Measurements from ENCODE around the gene MAPK8IP1. TPM values are rescaled to one million over a fixed set of nuclear protein-coding genes. Genes with fewer than 3 reads are reported as not detected.

The MAPK8IP1 gene
- total and polyA plus RNA-seq, 7 donors: 1.2 to 15.5 (median 4.9) TPM

DNA sequence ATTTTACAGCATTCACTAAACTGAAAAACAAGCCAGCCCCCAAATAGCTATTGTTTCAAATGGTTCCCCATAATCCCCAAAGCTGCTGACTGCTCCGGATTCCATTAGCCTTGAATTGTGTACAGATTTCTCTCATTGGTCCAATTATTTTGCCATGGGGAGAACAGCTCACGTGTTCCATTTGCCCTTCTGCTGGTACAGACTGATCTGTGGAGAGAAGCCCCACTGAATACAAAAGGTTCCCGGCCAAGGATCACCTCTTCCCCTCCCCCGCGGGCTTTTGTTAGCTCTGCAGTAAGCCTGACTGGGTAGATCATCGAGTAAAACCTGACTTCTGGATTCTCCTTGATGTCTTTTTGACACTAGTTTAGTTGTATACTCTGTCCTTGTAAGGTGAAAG is 9.1 kb upstream of the MAPK8IP1 start:
- Histone ChIP-seq H3K9me3 (no peaks in the 10 kb centered on the region), H3K4me3 (no peak overlapping the region), H3K4me1 (peaks cover 0 to 22% (median 21%) of the 10 kb centered on the region in 4 donors), H3K27ac (no peak overlapping the region), H3K36me3 (peaks cover 19 to 81% (median 52%) of the 10 kb centered on the region in 4 donors), H3K27me3 (no peaks in the 10 kb centered on the region)
- no peak for DNase-seq
- TF ChIP-seq POLR2A (IDR thresholded peaks at IDR 0.05): no peak
- TF ChIP-seq EP300 (IDR thresholded peaks at IDR 0.05): no peak
- TF ChIP-seq POLR2AphosphoS5 (IDR thresholded peaks at IDR 0.05): no peak
- TF ChIP-seq, protein P1, sequence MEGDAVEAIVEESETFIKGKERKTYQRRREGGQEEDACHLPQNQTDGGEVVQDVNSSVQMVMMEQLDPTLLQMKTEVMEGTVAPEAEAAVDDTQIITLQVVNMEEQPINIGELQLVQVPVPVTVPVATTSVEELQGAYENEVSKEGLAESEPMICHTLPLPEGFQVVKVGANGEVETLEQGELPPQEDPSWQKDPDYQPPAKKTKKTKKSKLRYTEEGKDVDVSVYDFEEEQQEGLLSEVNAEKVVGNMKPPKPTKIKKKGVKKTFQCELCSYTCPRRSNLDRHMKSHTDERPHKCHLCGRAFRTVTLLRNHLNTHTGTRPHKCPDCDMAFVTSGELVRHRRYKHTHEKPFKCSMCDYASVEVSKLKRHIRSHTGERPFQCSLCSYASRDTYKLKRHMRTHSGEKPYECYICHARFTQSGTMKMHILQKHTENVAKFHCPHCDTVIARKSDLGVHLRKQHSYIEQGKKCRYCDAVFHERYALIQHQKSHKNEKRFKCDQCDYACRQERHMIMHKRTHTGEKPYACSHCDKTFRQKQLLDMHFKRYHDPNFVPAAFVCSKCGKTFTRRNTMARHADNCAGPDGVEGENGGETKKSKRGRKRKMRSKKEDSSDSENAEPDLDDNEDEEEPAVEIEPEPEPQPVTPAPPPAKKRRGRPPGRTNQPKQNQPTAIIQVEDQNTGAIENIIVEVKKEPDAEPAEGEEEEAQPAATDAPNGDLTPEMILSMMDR (IDR thresholded peaks at IDR 0.05): no peak
- intact Hi-C loops (cut with DNase I): no loop called here
- 81 to 85% methylated on average over 6 of the region's 6 CpGs for WGBS, 2 donors

DNA sequence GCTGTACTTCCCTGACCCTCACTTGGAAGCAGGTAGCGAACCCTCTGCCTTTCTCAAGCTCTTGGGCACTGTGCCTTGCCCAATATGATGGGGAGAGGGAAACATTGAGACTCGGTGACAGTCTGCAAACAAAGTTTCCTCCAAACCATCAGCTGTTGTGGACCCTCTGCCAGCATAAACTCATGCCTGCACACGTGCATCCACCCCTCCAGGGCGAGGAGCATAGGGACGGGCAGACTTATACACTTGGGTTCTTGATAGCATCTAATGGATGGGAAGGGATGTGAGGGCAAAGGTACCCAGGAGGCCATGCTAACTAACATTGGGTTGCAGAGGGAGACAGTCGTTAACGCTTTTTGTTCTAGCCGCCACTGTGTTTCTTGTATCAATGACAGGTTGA is 8.2 kb upstream of the MAPK8IP1 start:
- Histone ChIP-seq H3K36me3 (peaks cover 12 to 81% (median 46%) of the 10 kb centered on the region in 4 donors), H3K27ac (no peak overlapping the region), H3K27me3 (no peaks in the 10 kb centered on the region), H3K4me3 (no peak overlapping the region), H3K9me3 (no peaks in the 10 kb centered on the region), H3K4me1 (peaks cover 0 to 29% (median 27%) of the 10 kb centered on the region in 4 donors)
- 95% methylated on average over 8 of the region's 8 CpGs for WGBS, 2 donors
- no peak for DNase-seq
- intact Hi-C loops (cut with DNase I): no loop called here
- no peak for TF ChIP-seq POLR2A (IDR thresholded peaks at IDR 0.05)
- TF ChIP-seq, protein P1 (IDR thresholded peaks at IDR 0.05): no peak
- no peak for TF ChIP-seq POLR2AphosphoS5 (IDR thresholded peaks at IDR 0.05)
- no peak for TF ChIP-seq EP300 (IDR thresholded peaks at IDR 0.05)

DNA sequence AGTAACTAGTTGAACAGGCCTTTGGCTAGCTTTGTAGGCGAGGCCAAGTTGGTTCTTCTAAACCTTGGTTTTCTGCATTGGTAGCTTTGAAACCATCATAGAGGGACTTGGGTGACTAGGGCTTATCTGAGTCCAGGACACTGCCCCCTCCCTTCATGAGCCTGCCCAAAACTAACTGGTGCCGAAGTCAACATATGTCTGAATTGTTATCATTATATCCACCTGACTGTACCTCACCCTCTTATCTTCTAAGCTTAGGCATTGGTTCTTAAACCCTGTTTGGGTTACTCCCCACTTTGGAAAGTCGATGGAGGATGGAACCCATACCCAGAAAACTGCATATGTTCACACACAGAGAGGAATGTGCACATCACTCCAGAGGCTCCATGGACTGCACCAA is 7.6 kb upstream of the MAPK8IP1 start:
- H3K27me3 ChIP-seq: no peaks in the 10 kb centered on the region
- peaks cover 7 to 75% (median 46%) of the 10 kb centered on the region in 4 donors for H3K36me3 ChIP-seq
- 95 to 96% methylated on average over 3 of the region's 3 CpGs for WGBS, 2 donors
- DNase-seq: no peak
- H3K4me1 ChIP-seq: peaks cover 0 to 29% (median 27%) of the 10 kb centered on the region in 4 donors
- no peak overlapping the region for H3K27ac ChIP-seq
- intact Hi-C loops (cut with DNase I): no loop called here
- no peaks in the 10 kb centered on the region for H3K9me3 ChIP-seq
- TF ChIP-seq POLR2AphosphoS5 (IDR thresholded peaks at IDR 0.05): no peak
- no peak for TF ChIP-seq EP300 (IDR thresholded peaks at IDR 0.05)
- TF ChIP-seq, protein P1 (IDR thresholded peaks at IDR 0.05): no peak
- TF ChIP-seq POLR2A (IDR thresholded peaks at IDR 0.05): no peak
- no peak overlapping the region for H3K4me3 ChIP-seq

DNA sequence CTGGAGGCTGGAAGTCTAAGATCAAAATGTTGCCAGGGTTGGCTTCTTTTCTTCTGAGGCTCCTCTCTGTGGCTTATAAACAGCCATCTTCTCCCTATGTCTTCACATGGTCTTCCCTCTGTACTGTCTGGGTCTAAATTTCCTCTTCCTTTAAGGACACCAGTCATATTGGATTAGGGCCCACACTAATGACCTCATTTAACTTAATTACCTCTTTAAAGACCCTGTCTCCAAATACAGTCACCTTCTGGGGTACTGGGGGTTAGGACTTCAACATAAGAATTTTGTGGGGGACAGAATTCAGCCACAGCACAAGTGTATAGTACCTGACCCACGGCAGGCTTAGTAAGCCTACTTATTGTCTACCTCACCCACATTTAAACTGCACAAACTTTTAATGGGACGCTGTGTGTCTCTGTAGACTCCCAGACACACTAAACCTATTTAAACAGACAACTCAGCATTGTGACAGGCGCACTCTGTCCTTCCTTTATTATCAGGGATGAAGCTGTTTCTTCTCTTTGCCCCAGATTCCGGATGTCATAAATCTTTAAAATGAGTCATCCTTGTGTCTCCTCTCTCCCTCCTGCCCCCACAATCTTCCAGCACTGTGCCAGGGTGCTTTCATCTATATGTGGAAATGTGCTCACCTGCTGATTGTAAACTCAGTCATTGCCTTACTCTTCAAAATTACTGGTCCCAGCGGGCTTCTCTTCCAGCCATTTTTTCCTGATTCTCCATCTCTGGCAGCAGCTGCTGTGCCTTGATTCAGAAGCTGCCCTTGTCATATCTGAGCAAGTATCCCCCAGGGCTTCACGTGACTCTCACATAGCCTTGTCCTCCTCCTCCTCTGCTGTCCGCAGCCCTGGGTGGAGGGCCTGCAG is 5.4 kb upstream of the MAPK8IP1 start:
- H3K27me3 ChIP-seq: no peaks in the 10 kb centered on the region
- H3K36me3 ChIP-seq: peaks cover 0 to 54% (median 33%) of the 10 kb centered on the region in 4 donors
- WGBS, 2 donors: 84 to 88% methylated on average over 7 of the region's 7 CpGs
- no peak overlapping the region for H3K4me3 ChIP-seq
- intact Hi-C loops (cut with DNase I): loop anchor here (2.0 kb wide), 1 partner anchor 19 kb away; no protein-coding TSS in a partner anchor
- H3K27ac ChIP-seq: peak overlapping the region; percentile 5 to 74 (median 48)
- no peaks in the 10 kb centered on the region for H3K9me3 ChIP-seq
- DNase-seq: no peak
- H3K4me1 ChIP-seq: peaks cover 0 to 29% (median 27%) of the 10 kb centered on the region in 4 donors
- TF ChIP-seq POLR2AphosphoS5 (IDR thresholded peaks at IDR 0.05): peak in 3 of 4 donors; percentile 52 to 86 (median 79)
- no peak for TF ChIP-seq POLR2A (IDR thresholded peaks at IDR 0.05)
- peak in 1 of 4 donors; percentile 39 for TF ChIP-seq EP300 (IDR thresholded peaks at IDR 0.05)

Measured in sigmoid colon (tissue), 7 donors.